ENCODE results near the gene PSMB3.
"Not testable (repeated sequence)": the region's sequence is repeated elsewhere in the genome, so short reads cannot be mapped to it uniquely, and the experiment has no call there.

Gene PSMB3

DNA sequence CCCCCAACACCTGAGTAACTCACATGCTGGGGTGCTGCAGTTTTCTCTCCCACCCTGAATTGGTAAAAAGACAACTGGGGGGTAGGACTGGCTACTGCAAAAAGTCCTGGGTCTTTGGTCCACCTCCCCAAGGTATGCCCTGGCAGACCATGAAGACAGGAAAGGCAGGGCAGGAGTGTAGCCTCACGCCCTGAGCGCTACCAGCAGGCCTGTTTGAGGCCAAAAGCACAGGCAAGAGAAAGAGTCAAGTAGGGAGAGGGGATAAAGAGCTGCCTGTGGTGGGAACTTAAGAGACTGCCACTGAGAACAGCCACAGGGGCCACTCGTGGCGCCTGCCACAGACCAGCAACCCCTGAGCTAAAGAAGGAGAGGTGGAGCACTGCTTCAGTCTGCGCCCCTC lies 13.8 kb downstream of the PSMB3 start:
- Histone ChIP-seq H3K9me3 (ENCODE audit: low read length) (no peaks in the 10 kb centered on the region), H3K36me3 (ENCODE audit: insufficient read depth, low read length) (peaks cover 82% of the 10 kb centered on the region), H3K27me3 (ENCODE audit: control insufficient read depth in 1 of 2, insufficient read depth in 2 of 2, low read length in 2 of 2) (no peaks in the 10 kb centered on the region), H3K4me3 (ENCODE audit: low read depth in 1 of 2, low read length in 2 of 2) (no peak overlapping the region), H3K27ac (ENCODE audit: low read depth, low read length) (no peak overlapping the region), H3K9ac (ENCODE audit: low read length) (no peak overlapping the region), H3K4me1 (ENCODE audit: insufficient read depth, low read length) (no peaks in the 10 kb centered on the region)

DNA sequence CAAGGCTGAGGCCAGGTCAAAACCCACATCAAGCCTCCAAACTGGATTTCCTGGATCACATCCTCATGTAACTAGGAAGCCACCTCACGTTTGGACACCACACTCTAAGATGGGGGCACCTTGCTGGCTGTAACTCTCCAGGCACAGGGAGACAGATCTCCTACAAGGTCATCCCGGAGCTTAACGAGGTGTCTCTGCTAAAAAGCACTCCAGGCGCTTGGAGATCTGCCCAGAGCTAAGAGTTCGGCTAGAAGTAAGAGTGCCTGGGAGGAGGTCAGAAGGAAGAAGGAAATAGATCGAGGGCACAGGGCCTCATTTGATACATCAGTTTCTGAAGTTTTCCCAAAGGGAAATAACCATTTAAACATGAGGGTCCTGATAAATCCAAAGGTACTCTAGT lies 15.9 kb downstream of the PSMB3 start:
- Histone ChIP-seq H3K4me3 (ENCODE audit: low read depth in 1 of 2, low read length in 2 of 2) (no peak overlapping the region), H3K9me3 (ENCODE audit: low read length) (no peaks in the 10 kb centered on the region), H3K27ac (ENCODE audit: low read depth, low read length) (no peak overlapping the region), H3K36me3 (ENCODE audit: insufficient read depth, low read length) (peaks cover 78% of the 10 kb centered on the region), H3K4me1 (ENCODE audit: insufficient read depth, low read length) (no peaks in the 10 kb centered on the region), H3K9ac (ENCODE audit: low read length) (no peak overlapping the region), H3K27me3 (ENCODE audit: control insufficient read depth in 1 of 2, insufficient read depth in 2 of 2, low read length in 2 of 2) (no peaks in the 10 kb centered on the region)

DNA sequence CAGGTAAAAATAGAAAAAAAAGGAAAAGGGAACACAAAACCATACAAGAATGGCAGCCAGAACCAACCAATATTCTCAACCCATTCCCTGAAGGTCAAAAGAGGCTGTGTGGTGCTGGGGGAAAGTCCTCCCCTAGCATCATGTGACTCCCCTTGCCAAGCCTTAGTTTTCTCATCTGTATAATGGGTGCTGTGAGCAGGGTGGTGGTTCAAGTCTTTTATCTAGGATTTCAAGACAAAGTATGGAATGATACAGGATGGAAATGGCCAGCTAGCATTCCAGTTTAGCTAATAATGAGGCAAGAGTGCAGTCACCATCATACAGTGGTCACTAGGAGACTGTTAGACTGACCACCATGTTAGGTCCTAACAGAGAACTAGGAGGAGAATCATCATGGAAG lies 20.7 kb downstream of the PSMB3 start:
- Histone ChIP-seq H3K9me3 (ENCODE audit: low read length) (no peaks in the 10 kb centered on the region), H3K27ac (ENCODE audit: low read depth, low read length) (no peak overlapping the region), H3K9ac (ENCODE audit: low read length) (no peak overlapping the region), H3K4me3 (ENCODE audit: low read depth in 1 of 2, low read length in 2 of 2) (no peak overlapping the region), H3K27me3 (ENCODE audit: control insufficient read depth in 1 of 2, insufficient read depth in 2 of 2, low read length in 2 of 2) (no peaks in the 10 kb centered on the region), H3K36me3 (ENCODE audit: insufficient read depth, low read length) (peaks cover 77% of the 10 kb centered on the region), H3K4me1 (ENCODE audit: insufficient read depth, low read length) (no peaks in the 10 kb centered on the region)

DNA sequence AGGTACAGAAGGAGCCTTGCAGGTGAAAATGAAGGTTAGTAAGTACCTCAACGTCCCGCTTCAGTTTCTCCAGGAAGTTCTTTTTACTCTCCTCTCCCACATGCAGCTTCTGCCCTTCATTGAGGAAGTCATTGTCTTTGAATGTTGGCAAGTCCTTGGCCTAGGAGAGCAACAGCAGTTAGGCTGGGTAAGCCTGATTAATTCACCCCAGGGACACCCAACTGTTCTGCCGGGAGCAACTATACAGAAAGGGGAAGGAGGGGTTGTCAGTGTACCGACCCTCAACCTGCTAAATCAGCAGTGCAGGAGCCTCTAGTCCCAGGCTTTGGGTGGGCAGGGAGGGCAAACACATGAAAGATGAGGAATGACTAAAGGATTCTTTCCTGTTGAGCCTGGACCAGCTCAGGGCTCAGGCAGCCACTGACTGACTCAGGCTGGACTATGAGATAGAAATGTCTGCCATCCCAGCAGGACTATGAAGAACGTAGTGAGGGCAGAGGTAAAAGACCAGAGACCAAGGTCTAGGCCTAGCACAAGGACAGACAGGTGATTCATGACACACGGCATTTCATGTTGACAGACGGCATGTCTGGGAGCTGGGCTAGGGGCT lies 25.2 kb downstream of the PSMB3 start:
- Histone ChIP-seq H3K4me3 (ENCODE audit: low read depth in 1 of 2, low read length in 2 of 2) (no peak overlapping the region), H3K4me1 (ENCODE audit: insufficient read depth, low read length) (no peaks in the 10 kb centered on the region), H3K27ac (ENCODE audit: low read depth, low read length) (no peak overlapping the region), H3K27me3 (ENCODE audit: control insufficient read depth in 1 of 2, insufficient read depth in 2 of 2, low read length in 2 of 2) (no peaks in the 10 kb centered on the region), H3K36me3 (ENCODE audit: insufficient read depth, low read length) (peaks cover 81% of the 10 kb centered on the region), H3K9ac (ENCODE audit: low read length) (no peak overlapping the region), H3K9me3 (ENCODE audit: low read length) (no peaks in the 10 kb centered on the region)

DNA sequence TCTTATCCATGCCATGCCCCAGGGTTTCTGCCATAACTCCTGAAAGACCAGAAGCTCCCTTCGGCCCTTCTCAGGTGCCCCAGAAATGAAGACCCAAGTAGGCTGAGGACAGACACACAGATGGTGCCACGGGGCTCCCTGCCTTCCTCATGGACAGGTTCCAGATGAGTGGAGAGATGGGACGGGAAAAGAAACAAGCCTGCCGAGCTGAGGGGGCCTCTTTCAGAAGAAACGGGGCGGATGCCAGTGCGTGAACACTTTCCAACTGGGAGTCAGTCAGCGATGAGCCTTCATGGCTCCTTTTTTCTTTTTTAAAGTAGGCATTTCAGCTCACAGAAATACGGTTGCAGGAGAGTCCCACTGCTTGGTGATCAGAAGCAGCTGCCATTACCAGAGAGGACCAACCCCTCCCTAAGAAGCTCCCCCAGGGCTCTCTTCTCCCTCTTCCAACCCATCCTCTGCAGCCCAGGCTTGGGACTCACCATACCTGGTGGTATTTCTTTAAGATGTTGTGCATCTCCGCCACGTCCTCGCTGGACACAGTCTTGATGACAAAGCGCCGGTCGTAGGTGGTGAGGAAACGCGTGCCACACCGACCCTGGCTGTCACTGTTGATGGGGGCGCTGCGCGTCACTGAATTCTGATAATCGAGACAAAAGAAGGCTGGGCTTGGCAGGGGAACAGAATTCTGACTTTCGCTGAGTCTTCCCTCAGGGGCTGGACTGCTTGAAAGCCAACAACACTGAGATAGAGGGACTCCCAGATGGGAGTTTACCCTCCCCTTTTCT lies 27.6 kb downstream of the PSMB3 start:
- H3K9me3 ChIP-seq (ENCODE audit: low read length) = no peaks in the 10 kb centered on the region
- no peak overlapping the region for H3K4me3 ChIP-seq (ENCODE audit: low read depth in 1 of 2, low read length in 2 of 2)
- no peaks in the 10 kb centered on the region for H3K27me3 ChIP-seq (ENCODE audit: control insufficient read depth in 1 of 2, insufficient read depth in 2 of 2, low read length in 2 of 2)
- peaks cover 87% of the 10 kb centered on the region for H3K36me3 ChIP-seq (ENCODE audit: insufficient read depth, low read length)
- no peak overlapping the region for H3K9ac ChIP-seq (ENCODE audit: low read length)
- no peaks in the 10 kb centered on the region for H3K4me1 ChIP-seq (ENCODE audit: insufficient read depth, low read length)
- H3K27ac ChIP-seq (ENCODE audit: low read depth, low read length) = no peak overlapping the region

DNA sequence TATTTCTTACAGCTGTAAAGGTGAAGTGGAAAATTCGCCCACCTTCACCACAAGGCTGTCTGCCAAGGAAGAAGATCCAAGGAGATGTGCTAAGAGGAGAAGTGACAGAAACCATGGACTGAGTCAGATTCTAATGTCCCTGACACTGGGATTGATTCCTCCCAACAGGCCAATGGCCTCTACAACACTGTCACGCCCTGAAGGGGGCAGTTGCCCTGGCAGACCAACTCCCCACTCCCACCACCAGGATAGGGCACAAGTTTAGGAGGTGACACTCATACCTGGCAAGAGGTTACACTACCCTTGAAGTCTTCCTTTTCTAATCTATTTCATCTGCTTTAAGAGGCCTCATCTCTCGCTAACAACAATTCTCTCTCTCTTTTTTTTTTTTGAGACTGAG lies 30.7 kb downstream of the PSMB3 start:
- no peaks in the 10 kb centered on the region for H3K9me3 ChIP-seq (ENCODE audit: low read length)
- no peaks in the 10 kb centered on the region for H3K4me1 ChIP-seq (ENCODE audit: insufficient read depth, low read length)
- H3K27ac ChIP-seq (ENCODE audit: low read depth, low read length) = no peak overlapping the region
- no peaks in the 10 kb centered on the region for H3K27me3 ChIP-seq (ENCODE audit: control insufficient read depth in 1 of 2, insufficient read depth in 2 of 2, low read length in 2 of 2)
- H3K9ac ChIP-seq (ENCODE audit: low read length) = no peak overlapping the region
- no peak overlapping the region for H3K4me3 ChIP-seq (ENCODE audit: low read depth in 1 of 2, low read length in 2 of 2)
- H3K36me3 ChIP-seq (ENCODE audit: insufficient read depth, low read length) = peaks cover 81% of the 10 kb centered on the region

GRCh38 chr17:38786372-38786771 lies 33.8 kb downstream of the PSMB3 start:
- Histone ChIP-seq H3K4me1 (ENCODE audit: insufficient read depth, low read length) (no peaks in the 10 kb centered on the region), H3K36me3 (ENCODE audit: insufficient read depth, low read length) (peaks cover 50% of the 10 kb centered on the region)

DNA sequence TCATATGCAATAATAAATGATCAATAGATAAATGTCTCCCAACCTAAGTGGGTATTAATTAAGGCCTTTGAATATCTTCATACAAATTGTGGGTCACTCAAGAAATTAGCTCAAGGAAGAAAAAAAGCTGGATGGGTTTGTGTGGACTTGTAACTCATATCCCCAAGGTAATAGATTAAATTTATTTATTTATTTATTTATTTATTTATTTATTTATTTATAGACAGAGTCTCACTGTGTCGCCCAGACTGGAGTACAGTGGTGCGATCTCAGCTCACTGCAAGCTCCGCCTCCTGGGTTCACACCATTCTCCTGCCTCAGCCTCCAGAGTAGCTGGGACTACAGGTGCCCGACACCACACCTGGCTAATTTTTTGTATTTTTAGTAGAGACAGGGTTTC lies 35.5 kb downstream of the PSMB3 start:
- H3K9ac ChIP-seq (ENCODE audit: low read length); H3K9me3 ChIP-seq (ENCODE audit: low read length); H3K27ac ChIP-seq (ENCODE audit: low read depth, low read length); H3K4me1 ChIP-seq (ENCODE audit: insufficient read depth, low read length); H3K4me3 ChIP-seq (ENCODE audit: low read depth in 1 of 2, low read length in 2 of 2); H3K27me3 ChIP-seq (ENCODE audit: control insufficient read depth in 1 of 2, insufficient read depth in 2 of 2, low read length in 2 of 2): not testable (repeated sequence)
- H3K36me3 ChIP-seq (ENCODE audit: insufficient read depth, low read length) = peaks cover 36% of the 10 kb centered on the region

More at GRCh38 chr17:38786372-38786771, 33.8 kb downstream of the PSMB3 start:
- H3K27me3 ChIP-seq (ENCODE audit: control insufficient read depth in 1 of 2, insufficient read depth in 2 of 2, low read length in 2 of 2) = no peaks in the 10 kb centered on the region
- no peaks in the 10 kb centered on the region for H3K9me3 ChIP-seq (ENCODE audit: low read length)
- H3K4me3 ChIP-seq (ENCODE audit: low read depth in 1 of 2, low read length in 2 of 2) = no peak overlapping the region
- no peak overlapping the region for H3K27ac ChIP-seq (ENCODE audit: low read depth, low read length)
- H3K9ac ChIP-seq (ENCODE audit: low read length) = no peak overlapping the region

- Histone ChIP-seq H3K9ac (ENCODE audit: low read length) (no peak overlapping the region), H3K9me3 (ENCODE audit: low read length) (no peaks in the 10 kb centered on the region), H3K27ac (ENCODE audit: low read depth, low read length) (no peak overlapping the region), H3K4me3 (ENCODE audit: low read depth in 1 of 2, low read length in 2 of 2) (no peak overlapping the region), H3K27me3 (ENCODE audit: control insufficient read depth in 1 of 2, insufficient read depth in 2 of 2, low read length in 2 of 2) (no peaks in the 10 kb centered on the region), H3K36me3 (ENCODE audit: insufficient read depth, low read length) (peaks cover 25% of the 10 kb centered on the region), H3K4me1 (ENCODE audit: insufficient read depth, low read length) (no peaks in the 10 kb centered on the region)
These were observed 36.6 kb downstream of the PSMB3 start for GRCh38 chr17:38789185-38789584.

GRCh38 chr17:38790148-38790707 lies 37.7 kb downstream of the PSMB3 start:
- not testable (repeated sequence) for H3K9me3 ChIP-seq (ENCODE audit: low read length); H3K27ac ChIP-seq (ENCODE audit: low read depth, low read length); H3K9ac ChIP-seq (ENCODE audit: low read length); H3K27me3 ChIP-seq (ENCODE audit: control insufficient read depth in 1 of 2, insufficient read depth in 2 of 2, low read length in 2 of 2); H3K4me3 ChIP-seq (ENCODE audit: low read depth in 1 of 2, low read length in 2 of 2); H3K4me1 ChIP-seq (ENCODE audit: insufficient read depth, low read length)
- peaks cover 15% of the 10 kb centered on the region for H3K36me3 ChIP-seq (ENCODE audit: insufficient read depth, low read length)

DNA sequence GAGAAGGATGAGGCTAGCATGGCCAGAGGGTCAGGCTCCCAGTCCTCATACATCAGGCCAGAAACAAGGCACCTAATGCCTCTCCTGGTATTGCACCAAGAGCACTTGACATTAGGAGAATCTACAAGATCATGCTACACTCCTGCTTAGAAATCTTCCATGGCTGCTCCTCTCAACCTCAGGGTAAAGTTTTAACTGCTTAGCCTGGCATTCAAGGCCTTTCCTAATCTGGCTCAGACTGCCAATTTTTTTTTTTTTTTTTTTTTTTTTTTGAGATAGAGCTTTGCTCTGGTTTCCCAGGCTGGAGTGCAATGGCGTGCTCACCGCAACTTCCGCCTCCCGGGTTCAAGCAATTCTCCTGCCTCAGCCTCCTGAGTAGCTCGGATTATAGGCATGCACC lies 38.6 kb downstream of the PSMB3 start:
- Histone ChIP-seq H3K36me3 (ENCODE audit: insufficient read depth, low read length) (peaks cover 6% of the 10 kb centered on the region), H3K4me3 (ENCODE audit: low read depth in 1 of 2, low read length in 2 of 2) (no peak overlapping the region), H3K27me3 (ENCODE audit: control insufficient read depth in 1 of 2, insufficient read depth in 2 of 2, low read length in 2 of 2) (no peaks in the 10 kb centered on the region), H3K4me1 (ENCODE audit: insufficient read depth, low read length) (no peaks in the 10 kb centered on the region), H3K9me3 (ENCODE audit: low read length) (no peaks in the 10 kb centered on the region), H3K9ac (ENCODE audit: low read length) (no peak overlapping the region), H3K27ac (ENCODE audit: low read depth, low read length) (no peak overlapping the region)

GRCh38 chr17:38794221-38794620 lies 41.7 kb downstream of the PSMB3 start:
- Histone ChIP-seq H3K27me3 (ENCODE audit: control insufficient read depth in 1 of 2, insufficient read depth in 2 of 2, low read length in 2 of 2) (no peaks in the 10 kb centered on the region), H3K9ac (ENCODE audit: low read length) (no peak overlapping the region), H3K27ac (ENCODE audit: low read depth, low read length) (no peak overlapping the region), H3K4me1 (ENCODE audit: insufficient read depth, low read length) (peaks cover 24% of the 10 kb centered on the region), H3K4me3 (ENCODE audit: low read depth in 1 of 2, low read length in 2 of 2) (no peak overlapping the region), H3K9me3 (ENCODE audit: low read length) (no peaks in the 10 kb centered on the region), H3K36me3 (ENCODE audit: insufficient read depth, low read length) (no peaks in the 10 kb centered on the region)
